ENCODE data around the gene ABCG8.

DNA sequence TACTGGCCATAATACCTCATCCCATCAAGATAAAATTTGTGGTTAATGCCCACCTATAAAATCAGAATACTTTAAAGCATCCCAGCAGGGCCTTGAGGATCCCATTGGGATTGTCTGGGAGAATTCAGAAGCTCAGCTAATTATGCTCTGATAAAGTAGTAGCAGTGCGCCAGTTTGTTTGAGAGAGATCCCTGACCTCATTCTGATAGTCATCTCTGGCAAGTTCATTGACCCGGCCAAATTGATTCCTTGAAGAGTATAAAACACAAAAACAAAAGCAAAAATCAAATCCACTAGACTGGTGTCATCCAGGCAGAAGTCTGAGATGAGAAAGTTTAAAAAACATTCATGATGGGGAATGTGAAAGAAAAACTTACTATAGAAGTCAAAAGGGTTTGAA is 14.3 kb upstream of the ABCG8 start:
- TF ChIP-seq, protein P1, sequence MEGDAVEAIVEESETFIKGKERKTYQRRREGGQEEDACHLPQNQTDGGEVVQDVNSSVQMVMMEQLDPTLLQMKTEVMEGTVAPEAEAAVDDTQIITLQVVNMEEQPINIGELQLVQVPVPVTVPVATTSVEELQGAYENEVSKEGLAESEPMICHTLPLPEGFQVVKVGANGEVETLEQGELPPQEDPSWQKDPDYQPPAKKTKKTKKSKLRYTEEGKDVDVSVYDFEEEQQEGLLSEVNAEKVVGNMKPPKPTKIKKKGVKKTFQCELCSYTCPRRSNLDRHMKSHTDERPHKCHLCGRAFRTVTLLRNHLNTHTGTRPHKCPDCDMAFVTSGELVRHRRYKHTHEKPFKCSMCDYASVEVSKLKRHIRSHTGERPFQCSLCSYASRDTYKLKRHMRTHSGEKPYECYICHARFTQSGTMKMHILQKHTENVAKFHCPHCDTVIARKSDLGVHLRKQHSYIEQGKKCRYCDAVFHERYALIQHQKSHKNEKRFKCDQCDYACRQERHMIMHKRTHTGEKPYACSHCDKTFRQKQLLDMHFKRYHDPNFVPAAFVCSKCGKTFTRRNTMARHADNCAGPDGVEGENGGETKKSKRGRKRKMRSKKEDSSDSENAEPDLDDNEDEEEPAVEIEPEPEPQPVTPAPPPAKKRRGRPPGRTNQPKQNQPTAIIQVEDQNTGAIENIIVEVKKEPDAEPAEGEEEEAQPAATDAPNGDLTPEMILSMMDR (IDR thresholded peaks at IDR 0.05; ENCODE audit: borderline replicate concordance, extremely low read depth, low read length, poor library complexity, severe bottlenecking), result no peak
- TF ChIP-seq EZH2 (IDR thresholded peaks at IDR 0.05; ENCODE audit: borderline replicate concordance, low read depth, low read length, severe bottlenecking), result no peak

All from DND-41 (cell line).